IMR-90 (cell line): ENCODE measurements around the gene SLC26A1. TPM values are rescaled to one million over a fixed set of nuclear protein-coding genes. Genes with fewer than 3 reads are reported as not detected.
A peak's percentile ranks its signal among the peaks of the same experiment; 100 is the strongest.

ENCODE experiments used
- ATAC-seq: fragments of 200-7000 bp; cut with Tn5 transposase; 2 replicates; pipeline ENCODE4 v1.9.1; 2020; ENCODE audit warnings: low read depth, mild to moderate bottlenecking, moderate library complexity
- BruUV-seq: library from RNA; stranded (reverse); fragments of 400-500 nt; replicated peaks from 2 replicates; lab custom pipeline; 2021; lab: Mats Ljungman, UMichigan
- CTCF ChIA-PET: fragments of 300-600 bp; formaldehyde crosslinking; extraction: SDS; loops from one replicate; lab custom pipeline; 2021; ENCODE audit warnings: antibody characterized with exemption; lab: Yijun Ruan, JAX
- POLR2A ChIA-PET: fragments of 300-600 bp; sonication (Branson Sonifier 250); formaldehyde crosslinking; loops from one replicate; lab custom pipeline; 2022; ENCODE audit warnings: antibody characterized with exemption; ENCODE audit not compliant: unreplicated experiment; lab: Charles Lee
- DNase-seq: peaks from one replicate; pipeline ENCODE4 v3.0.0; 2013
- H2AFZ ChIP-seq: replicated peaks from 2 replicates; pipeline ENCODE3; 2013; ENCODE audit warnings: low read length, mild to moderate bottlenecking; ENCODE audit not compliant: poor library complexity
- H2AK5ac ChIP-seq: 2 replicates; pipeline ENCODE4 v1.6.1; 2013; ENCODE audit warnings: low read depth, low read length, inconsistent platforms
- H2AK9ac ChIP-seq: replicated peaks from 2 replicates; pipeline ENCODE3; 2013; ENCODE audit warnings: mild to moderate bottlenecking, low read depth, low read length, moderate library complexity; ENCODE audit not compliant: poor library complexity
- H2BK120ac ChIP-seq: 2 replicates; pipeline ENCODE4 v1.6.1; 2013; ENCODE audit warnings: low read depth, low read length, inconsistent platforms
- H2BK15ac ChIP-seq: 3 replicates; pipeline ENCODE4 v1.6.1; 2013; ENCODE audit warnings: low read depth, low read length, inconsistent platforms
- H2BK20ac ChIP-seq: 2 replicates; pipeline ENCODE4 v1.6.1; 2013; ENCODE audit warnings: low read depth, mild to moderate bottlenecking, inconsistent platforms, low read length, moderate library complexity
- H2BK5ac ChIP-seq: 2 replicates; pipeline ENCODE4 v1.6.1; 2013; ENCODE audit warnings: mild to moderate bottlenecking, low read depth, low read length, inconsistent platforms; ENCODE audit not compliant: poor library complexity, severe bottlenecking
- H3K14ac ChIP-seq: replicated peaks from 2 replicates; pipeline ENCODE4 v1.6.1; 2013; ENCODE audit warnings: low read depth, low read length, inconsistent platforms
- H3K18ac ChIP-seq: 2 replicates; pipeline ENCODE4 v1.6.1; 2013; ENCODE audit warnings: low read depth, low read length, control low read depth
- H3K23ac ChIP-seq: 2 replicates; pipeline ENCODE4 v1.6.1; 2013; ENCODE audit warnings: low read depth, low read length, inconsistent platforms
- H3K27ac ChIP-seq: 2 replicates; pipeline ENCODE4 v1.5.1; 2013; ENCODE audit warnings: mild to moderate bottlenecking, control low read depth, low read length; ENCODE audit not compliant: insufficient read depth
- H3K27me3 ChIP-seq: 2 replicates; pipeline ENCODE4 v1.6.1; 2013; ENCODE audit warnings: low read length; ENCODE audit not compliant: control insufficient read depth, insufficient read depth
- H3K36me3 ChIP-seq: 2 replicates; pipeline ENCODE4 v1.6.1; 2013; ENCODE audit warnings: low read length, mixed read lengths; ENCODE audit not compliant: control insufficient read depth, insufficient read depth
- H3K4ac ChIP-seq: 2 replicates; pipeline ENCODE4 v1.6.1; 2013; ENCODE audit warnings: low read depth, low read length, inconsistent platforms
- H3K4me1 ChIP-seq: 2 replicates; pipeline ENCODE4 v1.6.1; 2013; ENCODE audit warnings: low read length, mixed read lengths; ENCODE audit not compliant: control insufficient read depth, insufficient read depth
- H3K4me2 ChIP-seq: 2 replicates; pipeline ENCODE4 v1.6.1; 2013; ENCODE audit warnings: low read depth, mild to moderate bottlenecking, control low read depth, low read length, moderate library complexity
- H3K4me3 ChIP-seq: 2 replicates; pipeline ENCODE4 v1.5.1; 2013; ENCODE audit warnings: low read depth, mild to moderate bottlenecking, control low read depth, low read length, moderate library complexity; ENCODE audit not compliant: insufficient read depth
- H3K56ac ChIP-seq: 2 replicates; pipeline ENCODE4 v1.6.1; 2013; ENCODE audit warnings: low read length, inconsistent platforms; ENCODE audit not compliant: insufficient read depth; ENCODE audit errors: extremely low read depth
- H3K79me1 ChIP-seq, 2 experiments: 2 replicates each; pipeline ENCODE4 v1.6.1; 2013; ENCODE audit warnings: low read length in 2 of 2, inconsistent platforms in 1 of 2, low read depth in 1 of 2
- H3K9ac ChIP-seq: 2 replicates; pipeline ENCODE4 v1.6.1; 2013; ENCODE audit warnings: low read depth, low read length, control low read depth
- H3K9me1 ChIP-seq: 2 replicates; pipeline ENCODE4 v1.6.1; 2013; ENCODE audit warnings: low read length, inconsistent platforms; ENCODE audit not compliant: insufficient read depth
- H3K9me3 ChIP-seq: 2 replicates; pipeline ENCODE4 v1.6.1; 2013; ENCODE audit warnings: low read length; ENCODE audit not compliant: control insufficient read depth, insufficient read depth
- H4K20me1 ChIP-seq: 2 replicates; pipeline ENCODE4 v1.6.1; 2013; ENCODE audit warnings: low read length, inconsistent platforms; ENCODE audit not compliant: insufficient read depth
- H4K5ac ChIP-seq: 2 replicates; pipeline ENCODE4 v1.6.1; 2013; ENCODE audit warnings: mild to moderate bottlenecking, low read depth, low read length, control low read depth
- H4K8ac ChIP-seq, 2 experiments: 2 replicates each; pipeline ENCODE4 v1.6.1; 2013; ENCODE audit warnings: low read depth in 2 of 2, low read length in 2 of 2, control low read depth in 1 of 2, inconsistent platforms in 1 of 2
- H4K91ac ChIP-seq: 2 replicates; pipeline ENCODE4 v1.6.1; 2013; ENCODE audit warnings: low read depth, low read length, inconsistent platforms; ENCODE audit not compliant: insufficient read depth
- CHD1 ChIP-seq: IDR thresholded peaks from 2 replicates; pipeline ENCODE4 v1.6.1; 2012; ENCODE audit warnings: low read depth, low read length, improper control_type of control experiment
- CTCF ChIP-seq: conservative IDR thresholded peaks from 2 replicates; pipeline ENCODE4 v1.5.1; 2012; ENCODE audit warnings: mild to moderate bottlenecking, low read depth, low read length, improper control_type of control experiment
- ELK1 ChIP-seq: fragments of 150-350 bp; IDR thresholded peaks from 2 replicates; pipeline ENCODE4 v1.6.1; 2016; ENCODE audit warnings: low read depth, mild to moderate bottlenecking, low read length, moderate library complexity, borderline replicate concordance
- MAZ ChIP-seq: IDR thresholded peaks from 2 replicates; pipeline ENCODE4 v1.6.1; 2012; ENCODE audit warnings: low read depth, mild to moderate bottlenecking, low read length, improper control_type of control experiment, moderate library complexity, borderline replicate concordance
- MXI1 ChIP-seq: IDR thresholded peaks from 2 replicates; pipeline ENCODE4 v1.6.1; 2012; ENCODE audit warnings: low read depth, mild to moderate bottlenecking, low read length, moderate library complexity, borderline replicate concordance
- NFE2L2 ChIP-seq: fragments of 150-350 bp; IDR thresholded peaks from 2 replicates; pipeline ENCODE4 v1.6.1; 2016; ENCODE audit warnings: low read depth, mild to moderate bottlenecking, low read length
- RAD21 ChIP-seq: IDR thresholded peaks from 2 replicates; pipeline ENCODE4 v1.6.1; 2012; ENCODE audit warnings: low read length, improper control_type of control experiment
- RCOR1 ChIP-seq: IDR thresholded peaks from 2 replicates; pipeline ENCODE4 v1.6.1; 2012; ENCODE audit warnings: mild to moderate bottlenecking, low read length, improper control_type of control experiment; ENCODE audit not compliant: insufficient replicate concordance
- RFX5 ChIP-seq: IDR thresholded peaks from 2 replicates; pipeline ENCODE4 v1.8.0; 2012; ENCODE audit warnings: low read depth, mild to moderate bottlenecking, low read length, moderate library complexity
- USF2 ChIP-seq: fragments of 150-350 bp; IDR thresholded peaks from 2 replicates; pipeline ENCODE4 v1.6.1; 2017; ENCODE audit warnings: mild to moderate bottlenecking, antibody characterized with exemption, low read length, low read depth
- WGBS, 2 experiments: methylation state at CpG; one replicate each; pipeline versions ENCODE4 v1.1.5 to v1.1.7; 2013; ENCODE audit warnings: missing lambda C conversion rate in 2 of 2; ENCODE audit not compliant: insufficient read length in 1 of 2; ENCODE audit errors: extremely low coverage in 2 of 2; 5-methylcytosine and 5-hydroxymethylcytosine counted together
- dilution Hi-C: fragments of 300-500 bp; cut with HindIII; formaldehyde crosslinking; loops from one replicate; pipeline ENCODE4 v1.14.3; 2018; ENCODE audit warnings: low sequenced_read_pairs; ENCODE audit not compliant: unreplicated experiment
- in situ Hi-C: fragments of 300-500 bp; cut with MboI; formaldehyde crosslinking; loops from 3 replicates; pipeline ENCODE4 v1.14.3; 2019; ENCODE audit warnings: low sequenced_read_pairs, inconsistent platforms, mixed read lengths
- intact Hi-C: fragments of 100-400 bp; cut with micrococcal nuclease; formaldehyde crosslinking; loops from 2 replicates; pipeline ENCODE4 v1.10.0; 2022
- polyA plus RNA-seq, 3 experiments: library from polyadenylated mRNA; depleted of rRNA; stranded (reverse); fragments of >200 nt; gene quantifications; 2 replicates each; pipeline ENCODE4 v1.2.3, GENCODE V29; 2012; ENCODE audit warnings: low replicate concordance in 1 of 3
- total RNA-seq: library from RNA; depleted of rRNA; stranded (reverse); fragments of >200 nt; gene quantifications from 2 replicates; pipeline ENCODE4 v1.2.3, GENCODE V29; 2012

SLC26A1 gene
- total and polyA plus RNA-seq, 2 of the 4 experiments (the other 2 are of a cell fraction): 0.09 TPM; not detected in 1

- POLR2A ChIA-PET: no interaction called here
- dilution Hi-C loops: no loop called here
- ATAC-seq: peak; percentile 79
Observed at GRCh38 chr4:1033840-1034551, 40.8 kb upstream of the SLC26A1 start.

More at GRCh38 chr4:1033840-1034551, 40.8 kb upstream of the SLC26A1 start:
- H2AK9ac ChIP-seq: peak overlapping the region; percentile 91
- H2AK5ac ChIP-seq: peak overlapping the region; percentile 85
- peak overlapping the region; percentile 76 for H2BK120ac ChIP-seq
- peak overlapping the region; percentile 45; the same call in 1 of the 2 replicates for H3K23ac ChIP-seq
- peak overlapping the region; percentile 59 to 70; a peak in 2 of 4 replicates for H4K8ac ChIP-seq
- no peaks in the 10 kb centered on the region for H3K27me3 ChIP-seq
- no peak overlapping the region; the same call in 1 of the 2 replicates for H3K18ac ChIP-seq
- peak overlapping the region; percentile 58; the same call in 1 of the 2 replicates for H3K14ac ChIP-seq
- no peaks in the 10 kb centered on the region for H3K9me3 ChIP-seq
- peak overlapping the region; percentile 56 for H3K27ac ChIP-seq
- peaks cover 4% of the 10 kb centered on the region; the same call in 1 of the 2 replicates for H3K9me1 ChIP-seq
- CTCF ChIA-PET: interaction anchor here (1.2 kb wide), 1 partner anchor 14 kb away, joined by 3 read pairs; no protein-coding TSS in a partner anchor
- peak overlapping the region; percentile 10 for H2BK5ac ChIP-seq
- H2BK20ac ChIP-seq: peak overlapping the region; percentile 40; the same call in 1 of the 2 replicates
- no peaks in the 10 kb centered on the region for H3K36me3 ChIP-seq
- no TSS peak for BruUV-seq
- no peak overlapping the region for H3K4me3 ChIP-seq
- peak overlapping the region; percentile 43; the same call in 1 of the 2 replicates for H3K9ac ChIP-seq
- H4K20me1 ChIP-seq: no peaks in the 10 kb centered on the region
- peak overlapping the region; percentile 72 for H3K4ac ChIP-seq
- TF ChIP-seq MAZ (no peak), NFE2L2 (no peak), CHD1 (no peak), ELK1 (no peak), CTCF (no peak), MXI1 (no peak), RCOR1 (no peak), RFX5 (no peak), USF2 (no peak), RAD21 (no peak)
- H4K5ac ChIP-seq: peak overlapping the region; percentile 60
- peak overlapping the region; percentile 88 for H2AFZ ChIP-seq
- H4K91ac ChIP-seq: peak overlapping the region; percentile 81
- in situ Hi-C loops (no loop called here), intact Hi-C loops (no loop called here)
- 29% methylated on average over 12 of the region's 35 CpGs; no CpG with 5 or more reads in 1 of the 2 experiments for WGBS, 2 experiments
- peaks cover 10% of the 10 kb centered on the region for H3K4me1 ChIP-seq
- DNase-seq: peak; percentile 18
- H3K4me2 ChIP-seq: no peak overlapping the region; the same call in 1 of the 2 replicates
- H3K56ac ChIP-seq: no peak overlapping the region
- no peaks in the 10 kb centered on the region for H3K79me1 ChIP-seq
- peak overlapping the region; percentile 81; the same call in 2 of the 3 replicates for H2BK15ac ChIP-seq
